Skeletal muscle tissue (tissue), 4 donors: ENCODE data around the gene GPATCH4. TPM values are rescaled to one million over a fixed set of nuclear protein-coding genes. Genes with fewer than 3 reads are reported as not detected.

ENCODE experiments used
- H3K27ac ChIP-seq: one replicate; pipeline ENCODE4 v1.7.0; 2013; ENCODE audit warnings: mild to moderate bottlenecking, low read depth, low read length, inconsistent platforms
- H3K27me3 ChIP-seq, 3 donors: one replicate each; pipeline ENCODE4 v1.7.0; 2013; ENCODE audit warnings: low read length in 3 of 3; ENCODE audit not compliant: control insufficient read depth in 3 of 3, insufficient read depth in 3 of 3
- H3K36me3 ChIP-seq, 3 donors: one replicate each; pipeline ENCODE4 v1.7.0; 2013; ENCODE audit warnings: low read length in 3 of 3; ENCODE audit not compliant: control insufficient read depth in 3 of 3, insufficient read depth in 3 of 3
- H3K4me1 ChIP-seq, 3 donors: one replicate each; pipeline ENCODE4 v1.7.0; 2013; ENCODE audit warnings: low read length in 3 of 3, mild to moderate bottlenecking in 3 of 3; ENCODE audit not compliant: control insufficient read depth in 3 of 3, insufficient read depth in 3 of 3
- H3K4me3 ChIP-seq, 3 donors: one replicate each; pipeline ENCODE4 v1.7.0; 2013; ENCODE audit warnings: low read length in 3 of 3
- H3K9ac ChIP-seq, 3 donors: one replicate each; pipeline ENCODE4 v1.7.0; 2013; ENCODE audit warnings: low read length in 3 of 3, mild to moderate bottlenecking in 3 of 3, moderate library complexity in 2 of 3, low read depth in 1 of 3
- H3K9me3 ChIP-seq, 3 donors: one replicate each; pipeline ENCODE4 v1.7.0; 2013; ENCODE audit warnings: low read length in 3 of 3; ENCODE audit not compliant: control insufficient read depth in 3 of 3
- total RNA-seq: library from RNA; depleted of rRNA; stranded (reverse); fragments of >200 nt; gene quantifications from one replicate; pipeline ENCODE4 v1.2.3, GENCODE V29; 2014
- donor health status: Osteomylitis.

GPATCH4 gene
- total RNA-seq, 1 donor from 2014 or later, result 10.4 TPM

DNA sequence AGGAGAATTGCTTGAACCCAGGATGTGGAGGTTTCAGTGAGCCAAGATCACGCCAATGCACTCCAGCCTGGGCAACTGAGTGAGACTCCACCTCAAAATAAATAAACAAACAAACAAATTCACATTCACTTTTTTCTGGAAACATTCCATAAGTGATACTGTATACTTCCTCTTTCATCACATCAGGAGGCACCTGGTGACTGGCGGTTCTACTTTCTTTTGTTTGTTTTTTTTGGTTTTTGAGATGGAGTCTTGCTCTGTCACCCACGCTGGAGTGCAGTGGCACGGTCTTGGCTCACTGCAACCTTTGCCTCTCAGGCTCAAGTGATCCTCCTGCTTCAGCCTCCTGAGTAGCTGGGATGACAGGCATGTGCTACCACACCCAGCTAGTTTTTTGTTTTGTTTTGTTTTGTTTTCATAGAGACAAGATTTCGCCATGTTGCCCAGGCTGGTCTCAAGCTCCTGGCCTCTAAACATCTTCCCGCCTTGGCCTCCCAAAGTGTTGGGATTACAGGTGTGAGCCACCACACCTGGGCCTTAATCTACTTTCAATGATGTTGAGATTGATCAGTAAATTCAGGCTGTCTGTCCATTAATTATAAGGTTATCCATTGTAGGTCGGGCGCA is 28.7 kb upstream of the GPATCH4 start:
- H3K9me3 ChIP-seq, result no peaks in the 10 kb centered on the region
- H3K36me3 ChIP-seq, result no peaks in the 10 kb centered on the region
- peaks cover 29 to 41% (median 40%) of the 10 kb centered on the region in 3 donors for H3K27me3 ChIP-seq
- H3K4me3 ChIP-seq, result no peak overlapping the region
- no peak overlapping the region for H3K9ac ChIP-seq
- no peak overlapping the region for H3K27ac ChIP-seq
- peaks cover 7 to 8% (median 7%) of the 10 kb centered on the region in 3 donors for H3K4me1 ChIP-seq

DNA sequence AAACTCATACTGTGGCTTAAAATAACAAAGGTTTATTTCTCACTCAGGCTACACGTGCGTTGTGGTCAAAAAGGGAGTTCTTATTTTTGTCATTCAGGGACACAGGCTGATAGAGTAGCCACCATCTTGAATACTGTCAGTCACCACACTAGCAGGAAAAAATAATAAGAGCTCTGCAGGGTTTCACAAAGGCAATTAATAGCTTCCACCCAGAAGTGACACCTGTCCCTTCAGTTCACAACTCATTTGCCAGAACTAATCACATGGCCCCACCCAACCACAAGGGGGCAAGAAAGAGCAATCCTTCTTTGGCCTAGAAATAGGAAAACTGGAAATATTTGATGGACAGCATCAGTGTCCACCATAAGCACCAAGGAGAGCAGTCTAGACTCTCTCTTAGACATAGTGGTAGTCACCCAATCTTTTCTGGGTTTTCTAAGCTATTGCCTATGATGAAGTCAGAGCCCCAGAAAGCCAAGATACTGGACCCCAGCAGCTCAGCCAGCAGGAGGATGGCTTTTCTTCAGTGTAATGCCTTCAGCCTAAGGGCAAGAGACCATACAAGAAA is 26.1 kb upstream of the GPATCH4 start:
- H3K27ac ChIP-seq, result no peak overlapping the region
- no peak overlapping the region for H3K4me3 ChIP-seq
- H3K9me3 ChIP-seq, result no peaks in the 10 kb centered on the region
- no peaks in the 10 kb centered on the region for H3K36me3 ChIP-seq
- peaks cover 43 to 48% (median 47%) of the 10 kb centered on the region in 3 donors for H3K27me3 ChIP-seq
- H3K4me1 ChIP-seq, result peaks cover 16 to 20% (median 18%) of the 10 kb centered on the region in 3 donors
- H3K9ac ChIP-seq, result no peak overlapping the region

DNA sequence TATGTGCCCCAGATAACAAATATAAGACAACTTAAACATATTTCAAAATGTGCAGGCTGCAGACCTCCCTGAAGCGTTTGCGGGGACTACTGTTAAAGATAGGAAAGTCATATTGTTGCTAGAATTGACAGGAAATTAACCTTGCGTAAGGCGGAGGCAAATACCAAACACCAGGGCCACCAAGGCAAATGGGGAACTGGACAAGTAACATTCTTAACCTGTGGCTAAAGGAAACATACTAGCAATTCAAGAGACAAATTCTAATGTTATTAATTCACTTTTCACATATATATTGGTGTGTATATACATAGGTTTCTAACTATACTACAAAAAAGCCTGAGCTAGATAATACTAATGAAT is 24.8 kb upstream of the GPATCH4 start:
- Histone ChIP-seq H3K36me3 (no peaks in the 10 kb centered on the region), H3K9me3 (no peaks in the 10 kb centered on the region), H3K9ac (no peak overlapping the region), H3K4me1 (peaks cover 16 to 20% (median 18%) of the 10 kb centered on the region in 3 donors), H3K27me3 (peaks cover 44 to 49% (median 45%) of the 10 kb centered on the region in 3 donors), H3K4me3 (no peak overlapping the region), H3K27ac (no peak overlapping the region)

DNA sequence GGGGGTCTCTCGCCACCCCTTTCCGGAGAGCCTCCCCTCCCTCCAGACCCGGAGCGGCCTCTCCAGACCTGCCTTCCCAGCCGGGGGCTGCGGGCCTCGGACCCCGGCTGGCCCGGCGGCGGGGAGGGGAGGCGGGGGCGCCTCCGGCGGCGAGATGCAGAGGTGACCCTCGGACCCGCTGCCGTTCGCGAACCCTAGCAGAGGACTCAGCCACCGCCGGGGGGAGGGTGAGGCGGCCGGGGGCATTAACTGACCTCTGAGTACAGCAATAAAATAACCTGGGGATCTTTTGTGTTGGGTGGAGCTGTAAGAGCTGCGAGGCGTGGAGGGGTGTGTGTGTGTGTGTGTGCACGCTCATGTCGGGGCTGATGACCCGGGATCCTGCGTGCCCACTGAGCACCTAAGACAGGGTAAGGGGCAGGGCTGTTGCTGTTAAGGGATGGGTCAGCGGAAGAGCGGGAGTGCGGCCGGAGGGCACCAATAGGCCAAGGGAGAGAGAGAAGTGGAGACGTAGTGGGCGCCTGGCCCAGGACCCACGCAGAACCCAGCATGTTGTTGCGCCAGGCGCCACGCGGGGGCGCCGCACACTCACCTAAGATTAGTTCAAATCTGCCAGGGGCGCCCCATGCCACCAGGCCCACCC is 24.3 kb upstream of the GPATCH4 start:
- Histone ChIP-seq H3K27me3 (peaks cover 43 to 46% (median 44%) of the 10 kb centered on the region in 3 donors), H3K4me3 (peak overlapping the region in 2 of 3 donors; percentile 34 to 64)

DNA sequence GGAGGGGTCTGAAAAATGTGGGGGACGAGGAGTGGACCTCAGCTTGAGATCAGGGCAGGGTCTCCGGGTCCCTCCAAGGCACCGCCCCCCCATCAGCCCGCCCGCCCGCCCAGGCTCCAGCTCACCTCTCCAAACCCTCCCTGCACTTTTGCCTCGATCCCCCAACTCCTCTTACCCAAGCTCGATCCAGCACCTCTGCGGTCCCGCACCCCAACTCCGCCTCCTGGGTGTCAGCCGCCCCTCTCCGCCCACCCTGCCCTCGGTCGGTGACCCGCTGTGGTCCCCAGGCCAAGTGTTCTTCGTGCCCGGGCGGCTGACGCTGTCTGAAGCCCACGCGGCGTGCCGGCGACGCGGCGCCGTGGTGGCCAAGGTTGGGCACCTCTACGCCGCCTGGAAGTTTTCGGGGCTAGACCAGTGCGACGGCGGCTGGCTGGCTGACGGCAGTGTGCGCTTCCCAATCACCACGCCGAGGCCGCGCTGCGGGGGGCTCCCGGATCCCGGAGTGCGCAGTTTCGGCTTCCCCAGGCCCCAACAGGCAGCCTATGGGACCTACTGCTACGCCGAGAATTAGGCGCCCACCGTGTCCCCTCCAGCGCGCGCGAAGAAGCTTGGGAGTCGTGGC is 23.6 kb upstream of the GPATCH4 start:
- Histone ChIP-seq H3K4me1 (peaks cover 16 to 20% (median 18%) of the 10 kb centered on the region in 3 donors), H3K9me3 (no peaks in the 10 kb centered on the region), H3K27ac (no peak overlapping the region), H3K27me3 (peaks cover 43 to 48% (median 46%) of the 10 kb centered on the region in 3 donors), H3K4me3 (peak overlapping the region in 2 of 3 donors; percentile 56 to 59), H3K36me3 (no peaks in the 10 kb centered on the region), H3K9ac (peak overlapping the region in 2 of 3 donors; percentile 11 to 33)

More for the DNA sequence above, 24.3 kb upstream of the GPATCH4 start:
- Histone ChIP-seq H3K36me3 (no peaks in the 10 kb centered on the region), H3K9ac (peak overlapping the region in 1 of 3 donors; percentile 33), H3K27ac (no peak overlapping the region), H3K9me3 (no peaks in the 10 kb centered on the region), H3K4me1 (peaks cover 16 to 20% (median 18%) of the 10 kb centered on the region in 3 donors)

DNA sequence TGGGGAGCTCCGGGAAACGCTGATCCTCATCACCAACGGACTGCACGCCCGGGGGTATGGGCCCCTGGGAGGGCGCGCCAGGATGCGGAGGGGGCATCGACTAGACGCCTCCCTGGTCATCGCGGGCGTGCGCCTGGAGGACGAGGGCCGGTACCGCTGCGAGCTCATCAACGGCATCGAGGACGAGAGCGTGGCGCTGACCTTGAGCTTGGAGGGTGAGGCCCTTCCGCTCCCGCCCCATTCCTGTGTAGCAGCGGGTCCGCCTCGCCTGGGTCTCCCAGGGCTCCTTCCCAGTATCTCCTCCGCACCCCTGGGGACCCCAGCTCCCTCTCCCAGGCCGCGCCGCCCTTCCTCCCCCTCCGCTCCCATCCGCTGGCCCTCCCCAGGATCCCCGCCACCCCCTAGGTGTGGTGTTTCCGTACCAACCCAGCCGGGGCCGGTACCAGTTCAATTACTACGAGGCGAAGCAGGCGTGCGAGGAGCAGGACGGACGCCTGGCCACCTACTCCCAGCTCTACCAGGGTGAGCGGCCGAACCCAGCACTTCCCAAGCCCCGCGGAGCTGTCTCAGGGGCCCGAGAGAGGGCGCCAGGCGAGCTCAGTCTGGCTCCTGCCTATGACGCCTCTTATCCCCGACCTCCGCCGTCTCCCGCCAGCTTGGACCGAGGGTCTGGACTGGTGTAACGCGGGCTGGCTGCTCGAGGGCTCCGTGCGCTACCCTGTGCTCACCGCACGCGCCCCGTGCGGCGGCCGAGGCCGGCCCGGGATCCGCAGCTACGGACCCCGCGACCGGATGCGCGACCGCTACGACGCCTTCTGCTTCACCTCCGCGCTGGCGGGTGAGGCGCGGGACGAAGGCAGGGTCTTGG is 22.9 kb upstream of the GPATCH4 start:
- Histone ChIP-seq H3K9ac (peak overlapping the region in 2 of 3 donors; percentile 11 to 33), H3K4me3 (peak overlapping the region in 2 of 3 donors; percentile 56 to 59), H3K27me3 (peaks cover 43 to 55% (median 53%) of the 10 kb centered on the region in 3 donors), H3K4me1 (peaks cover 16 to 20% (median 18%) of the 10 kb centered on the region in 3 donors), H3K9me3 (no peaks in the 10 kb centered on the region), H3K27ac (no peak overlapping the region), H3K36me3 (no peaks in the 10 kb centered on the region)

DNA sequence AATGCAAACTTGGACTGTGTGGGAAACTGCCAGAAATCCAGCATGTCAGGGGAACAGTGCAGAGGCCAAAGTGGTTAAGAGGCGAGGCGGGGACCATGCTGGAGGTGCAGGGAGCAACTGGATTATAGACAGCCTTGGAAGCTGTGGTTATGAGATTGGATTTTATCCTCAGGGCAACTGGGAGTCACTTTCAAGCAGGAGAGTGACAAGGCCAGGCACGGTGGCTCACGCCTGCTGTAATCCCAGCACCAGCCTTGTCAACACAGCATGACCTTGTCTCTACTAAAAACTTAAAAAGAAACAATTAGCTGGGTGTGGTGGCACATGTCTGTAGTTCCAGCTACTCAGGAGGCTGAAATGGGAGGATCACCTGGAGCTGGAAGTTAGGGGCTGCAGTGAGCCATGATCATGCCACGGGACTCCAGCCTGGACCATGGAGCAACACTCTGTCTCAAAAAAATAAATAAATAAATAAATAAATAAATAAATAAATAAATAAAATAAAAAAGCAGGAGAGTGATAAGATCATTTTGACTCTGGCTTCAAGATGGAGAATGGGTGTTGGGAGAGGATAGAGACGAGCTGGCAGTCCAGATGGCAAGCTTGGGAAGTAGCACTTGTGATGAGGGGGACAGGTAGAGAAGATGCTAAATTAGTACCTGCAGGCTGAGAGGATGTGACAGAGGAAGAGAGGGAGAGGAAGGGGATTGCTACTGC is 21.5 kb upstream of the GPATCH4 start:
- Histone ChIP-seq H3K9me3 (no peaks in the 10 kb centered on the region), H3K4me3 (no peak overlapping the region), H3K36me3 (no peaks in the 10 kb centered on the region), H3K27me3 (peaks cover 47 to 58% (median 54%) of the 10 kb centered on the region in 3 donors), H3K9ac (no peak overlapping the region), H3K4me1 (peaks cover 16 to 20% (median 18%) of the 10 kb centered on the region in 3 donors), H3K27ac (no peak overlapping the region)

DNA sequence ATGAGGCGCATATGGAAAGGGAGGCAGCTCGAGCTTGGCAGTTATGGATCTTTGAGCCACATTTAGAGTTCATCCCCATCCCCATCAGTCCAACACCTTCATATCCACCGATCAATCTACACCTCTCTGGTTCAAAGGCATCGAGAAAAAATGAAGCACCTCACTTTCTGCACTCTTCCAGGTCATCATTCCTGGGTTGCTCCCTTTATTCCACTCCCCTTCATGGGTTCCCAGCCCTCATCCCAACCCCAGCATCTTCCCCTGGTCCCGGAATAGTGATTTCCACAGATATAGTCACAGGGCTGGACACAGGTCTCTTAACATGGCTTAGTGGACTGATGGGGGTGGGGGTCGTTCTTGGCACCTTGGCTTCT is 18.3 kb upstream of the GPATCH4 start:
- H3K36me3 ChIP-seq, result no peaks in the 10 kb centered on the region
- no peak overlapping the region for H3K9ac ChIP-seq
- peaks cover 7 to 12% (median 12%) of the 10 kb centered on the region in 3 donors for H3K4me1 ChIP-seq
- H3K4me3 ChIP-seq, result no peak overlapping the region
- H3K27me3 ChIP-seq, result peaks cover 27 to 40% (median 39%) of the 10 kb centered on the region in 3 donors
- no peak overlapping the region for H3K27ac ChIP-seq
- no peaks in the 10 kb centered on the region for H3K9me3 ChIP-seq
